Keratinocyte (primary cell): ENCODE data around the gene LYPD1.

Experiments used
- EZH2 ChIP-seq: IDR thresholded peaks from one replicate; pipeline ENCODE4 v1.6.1; 2012; ENCODE audit warnings: inconsistent platforms, mild to moderate bottlenecking, low read length, moderate library complexity
- TF ChIP-seq, protein P1 (sequence below), 3 experiments: IDR thresholded peaks in 1 of 3; conservative IDR thresholded peaks in 1 of 3; optimal IDR thresholded peaks in 1 of 3; 2 replicates in 2 of 3; 3 replicates in 1 of 3; pipeline versions ENCODE3 to v1.5.1; 2011; ENCODE audit warnings: low read length in 3 of 3, mild to moderate bottlenecking in 3 of 3, moderate library complexity in 2 of 3, control low read depth in 1 of 3, inconsistent platforms in 1 of 3; ENCODE audit not compliant: insufficient read depth in 2 of 3; ENCODE audit errors: extremely low read depth in 1 of 3

DNA sequence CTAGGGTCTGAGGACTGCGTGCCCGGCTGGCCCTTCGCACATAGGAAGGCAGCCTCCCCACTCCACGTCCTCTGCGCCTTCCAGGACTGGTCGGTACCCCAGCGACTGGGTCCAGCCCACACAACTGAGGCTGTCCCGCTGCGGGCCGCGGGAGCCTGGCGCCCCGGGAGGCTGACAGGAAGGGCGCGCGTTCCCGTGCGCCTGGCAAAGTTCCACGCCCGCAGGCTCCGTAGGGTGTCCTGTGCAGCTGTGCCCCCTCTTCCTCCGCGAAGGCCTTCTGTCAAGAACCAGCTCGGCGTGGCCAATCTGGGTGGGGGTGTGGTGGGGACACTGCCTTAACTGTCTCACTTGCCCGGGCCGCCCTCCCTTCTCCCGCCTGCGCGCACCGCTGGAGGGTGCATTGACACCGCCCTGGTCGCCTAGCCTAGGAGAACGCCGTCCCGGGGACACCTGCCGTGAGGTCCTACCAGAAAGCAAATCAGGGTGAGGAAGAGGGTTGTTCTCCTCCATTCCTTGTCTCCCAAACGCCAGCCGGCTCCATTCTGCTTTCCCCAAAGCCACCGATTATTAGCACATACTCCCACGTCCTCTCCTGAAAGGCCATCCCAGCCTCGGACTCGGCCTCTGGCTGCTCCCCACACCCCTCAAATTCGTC, 618 bp upstream of the LYPD1 start:
- TF ChIP-seq EZH2, result peak; percentile 36
- TF ChIP-seq, protein P1, sequence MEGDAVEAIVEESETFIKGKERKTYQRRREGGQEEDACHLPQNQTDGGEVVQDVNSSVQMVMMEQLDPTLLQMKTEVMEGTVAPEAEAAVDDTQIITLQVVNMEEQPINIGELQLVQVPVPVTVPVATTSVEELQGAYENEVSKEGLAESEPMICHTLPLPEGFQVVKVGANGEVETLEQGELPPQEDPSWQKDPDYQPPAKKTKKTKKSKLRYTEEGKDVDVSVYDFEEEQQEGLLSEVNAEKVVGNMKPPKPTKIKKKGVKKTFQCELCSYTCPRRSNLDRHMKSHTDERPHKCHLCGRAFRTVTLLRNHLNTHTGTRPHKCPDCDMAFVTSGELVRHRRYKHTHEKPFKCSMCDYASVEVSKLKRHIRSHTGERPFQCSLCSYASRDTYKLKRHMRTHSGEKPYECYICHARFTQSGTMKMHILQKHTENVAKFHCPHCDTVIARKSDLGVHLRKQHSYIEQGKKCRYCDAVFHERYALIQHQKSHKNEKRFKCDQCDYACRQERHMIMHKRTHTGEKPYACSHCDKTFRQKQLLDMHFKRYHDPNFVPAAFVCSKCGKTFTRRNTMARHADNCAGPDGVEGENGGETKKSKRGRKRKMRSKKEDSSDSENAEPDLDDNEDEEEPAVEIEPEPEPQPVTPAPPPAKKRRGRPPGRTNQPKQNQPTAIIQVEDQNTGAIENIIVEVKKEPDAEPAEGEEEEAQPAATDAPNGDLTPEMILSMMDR (optimal IDR thresholded peaks at IDR 0.05 in 1 of 3, IDR thresholded peaks at IDR 0.05 in 1 of 3, conservative IDR thresholded peaks at IDR 0.05 in 1 of 3; ENCODE audit: extremely low read depth in 1 of 3, insufficient read depth in 2 of 3, low read length in 3 of 3), result peak in 1 of 3 experiments; percentile 33
